ENCODE measurements around the gene TTC33. TPM values are rescaled to one million over a fixed set of nuclear protein-coding genes. Genes with fewer than 3 reads are reported as not detected.

TTC33 gene
- total and polyA plus RNA-seq, 2 of the 13 experiments (the other 11 are each of a cell fraction or from before 2014, with no cell fraction given): 4.5 to 20.0 TPM

DNA sequence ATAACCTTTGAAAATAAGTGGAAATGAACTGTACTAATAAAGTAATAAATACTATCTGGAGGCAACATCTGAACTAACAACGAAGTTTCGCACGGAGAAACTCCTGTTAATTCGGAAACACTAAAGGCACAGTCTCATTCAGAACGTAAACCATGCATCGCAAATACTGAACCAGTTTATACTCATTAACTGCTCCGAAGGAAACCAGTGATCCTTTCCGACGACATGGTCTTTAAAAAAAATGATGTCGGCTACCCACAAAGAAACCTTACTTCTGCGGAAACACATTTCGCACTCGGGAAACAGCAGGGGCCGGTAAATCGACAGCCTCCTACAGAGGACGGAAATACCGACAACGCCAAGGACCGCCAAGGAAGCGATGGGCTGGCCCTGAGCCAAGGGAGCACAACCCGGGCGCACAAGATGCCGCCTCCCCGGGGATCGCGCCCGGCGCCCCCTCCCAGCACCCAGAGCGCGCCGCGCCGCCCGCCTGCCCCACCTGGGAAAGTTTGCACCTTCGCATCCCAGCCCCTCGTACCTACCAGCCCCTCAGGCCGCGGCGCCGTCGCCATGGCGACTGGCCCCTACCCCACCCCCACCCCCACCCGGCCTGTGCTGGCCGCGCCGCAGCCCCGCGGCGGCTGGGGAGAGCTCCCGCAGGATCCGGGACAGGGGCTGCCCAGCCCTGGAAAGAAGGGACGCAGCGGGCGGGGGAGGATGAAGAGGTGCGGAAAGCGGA lies 41.7 kb upstream of the TTC33 start (continued):
- TF ChIP-seq, protein P1, sequence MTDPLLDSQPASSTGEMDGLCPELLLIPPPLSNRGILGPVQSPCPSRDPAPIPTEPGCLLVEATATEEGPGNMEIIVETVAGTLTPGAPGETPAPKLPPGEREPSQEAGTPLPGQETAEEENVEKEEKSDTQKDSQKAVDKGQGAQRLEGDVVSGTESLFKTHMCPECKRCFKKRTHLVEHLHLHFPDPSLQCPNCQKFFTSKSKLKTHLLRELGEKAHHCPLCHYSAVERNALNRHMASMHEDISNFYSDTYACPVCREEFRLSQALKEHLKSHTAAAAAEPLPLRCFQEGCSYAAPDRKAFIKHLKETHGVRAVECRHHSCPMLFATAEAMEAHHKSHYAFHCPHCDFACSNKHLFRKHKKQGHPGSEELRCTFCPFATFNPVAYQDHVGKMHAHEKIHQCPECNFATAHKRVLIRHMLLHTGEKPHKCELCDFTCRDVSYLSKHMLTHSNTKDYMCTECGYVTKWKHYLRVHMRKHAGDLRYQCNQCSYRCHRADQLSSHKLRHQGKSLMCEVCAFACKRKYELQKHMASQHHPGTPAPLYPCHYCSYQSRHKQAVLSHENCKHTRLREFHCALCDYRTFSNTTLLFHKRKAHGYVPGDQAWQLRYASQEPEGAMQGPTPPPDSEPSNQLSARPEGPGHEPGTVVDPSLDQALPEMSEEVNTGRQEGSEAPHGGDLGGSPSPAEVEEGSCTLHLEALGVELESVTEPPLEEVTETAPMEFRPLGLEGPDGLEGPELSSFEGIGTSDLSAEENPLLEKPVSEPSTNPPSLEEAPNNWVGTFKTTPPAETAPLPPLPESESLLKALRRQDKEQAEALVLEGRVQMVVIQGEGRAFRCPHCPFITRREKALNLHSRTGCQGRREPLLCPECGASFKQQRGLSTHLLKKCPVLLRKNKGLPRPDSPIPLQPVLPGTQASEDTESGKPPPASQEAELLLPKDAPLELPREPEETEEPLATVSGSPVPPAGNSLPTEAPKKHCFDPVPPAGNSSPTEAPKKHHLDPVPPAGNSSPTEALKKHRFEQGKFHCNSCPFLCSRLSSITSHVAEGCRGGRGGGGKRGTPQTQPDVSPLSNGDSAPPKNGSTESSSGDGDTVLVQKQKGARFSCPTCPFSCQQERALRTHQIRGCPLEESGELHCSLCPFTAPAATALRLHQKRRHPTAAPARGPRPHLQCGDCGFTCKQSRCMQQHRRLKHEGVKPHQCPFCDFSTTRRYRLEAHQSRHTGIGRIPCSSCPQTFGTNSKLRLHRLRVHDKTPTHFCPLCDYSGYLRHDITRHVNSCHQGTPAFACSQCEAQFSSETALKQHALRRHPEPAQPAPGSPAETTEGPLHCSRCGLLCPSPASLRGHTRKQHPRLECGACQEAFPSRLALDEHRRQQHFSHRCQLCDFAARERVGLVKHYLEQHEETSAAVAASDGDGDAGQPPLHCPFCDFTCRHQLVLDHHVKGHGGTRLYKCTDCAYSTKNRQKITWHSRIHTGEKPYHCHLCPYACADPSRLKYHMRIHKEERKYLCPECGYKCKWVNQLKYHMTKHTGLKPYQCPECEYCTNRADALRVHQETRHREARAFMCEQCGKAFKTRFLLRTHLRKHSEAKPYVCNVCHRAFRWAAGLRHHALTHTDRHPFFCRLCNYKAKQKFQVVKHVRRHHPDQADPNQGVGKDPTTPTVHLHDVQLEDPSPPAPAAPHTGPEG (CRISPR knock-in tag; IDR thresholded peaks at IDR 0.05): no peak
- TF ChIP-seq UBTF (CRISPR knock-in tag; IDR thresholded peaks at IDR 0.05): peak; percentile 69
- TF ChIP-seq, protein P2, sequence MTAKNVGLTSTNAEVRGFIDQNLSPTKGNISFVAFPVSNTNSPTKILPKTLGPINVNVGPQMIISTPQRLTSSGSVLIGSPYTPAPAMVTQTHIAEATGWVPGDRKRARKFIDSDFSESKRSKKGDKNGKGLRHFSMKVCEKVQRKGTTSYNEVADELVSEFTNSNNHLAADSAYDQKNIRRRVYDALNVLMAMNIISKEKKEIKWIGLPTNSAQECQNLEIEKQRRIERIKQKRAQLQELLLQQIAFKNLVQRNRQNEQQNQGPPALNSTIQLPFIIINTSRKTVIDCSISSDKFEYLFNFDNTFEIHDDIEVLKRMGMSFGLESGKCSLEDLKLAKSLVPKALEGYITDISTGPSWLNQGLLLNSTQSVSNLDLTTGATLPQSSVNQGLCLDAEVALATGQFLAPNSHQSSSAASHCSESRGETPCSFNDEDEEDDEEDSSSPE (CRISPR knock-in tag; IDR thresholded peaks at IDR 0.05): 0 out of 2 replicates have a peak, but pooled peaks have one; percentile 19
- TF ChIP-seq SAP130 (CRISPR knock-in tag; IDR thresholded peaks at IDR 0.05; ENCODE audit: low read depth): peak; percentile 61; the same call in 1 of the 2 replicates
- 0 out of 2 replicates have a peak, but pooled peaks have one; percentile 16 for TF ChIP-seq ZBTB7B (CRISPR knock-in tag; IDR thresholded peaks at IDR 0.05)
- 0 out of 2 replicates have a peak, but pooled peaks have one; percentile 11 for TF ChIP-seq MXD3 (CRISPR knock-in tag; IDR thresholded peaks at IDR 0.05)
- peak; percentile 49 for TF ChIP-seq MYPOP (CRISPR knock-in tag; IDR thresholded peaks at IDR 0.05)
- peak; percentile 57; the same call in 1 of the 2 replicates for TF ChIP-seq MAZ (IDR thresholded peaks at IDR 0.05; ENCODE audit: borderline replicate concordance, low read depth, low read length)
- TF ChIP-seq MAZ (CRISPR knock-in tag; IDR thresholded peaks at IDR 0.05; ENCODE audit: low read depth): no peak
- 0 out of 2 replicates have a peak, but pooled peaks have one; percentile 22 for TF ChIP-seq ZNF264 (CRISPR knock-in tag; IDR thresholded peaks at IDR 0.05)
- TF ChIP-seq YEATS4 (CRISPR knock-in tag; IDR thresholded peaks at IDR 0.05; ENCODE audit: borderline replicate concordance): no peak
- TF ChIP-seq SALL1 (CRISPR knock-in tag; IDR thresholded peaks at IDR 0.05): peak; percentile 51; the same call in 1 of the 2 replicates
- no peak for TF ChIP-seq NR2F2 (IDR thresholded peaks at IDR 0.05; ENCODE audit: borderline replicate concordance, low read depth)
- TF ChIP-seq ZFX (CRISPR knock-in tag; IDR thresholded peaks at IDR 0.05; ENCODE audit: low read depth): peak; percentile 37
- 0 out of 2 replicates have a peak, but pooled peaks have one; percentile 52 for TF ChIP-seq GABPB1 (CRISPR knock-in tag; IDR thresholded peaks at IDR 0.05)
- TF ChIP-seq ZNF34 (CRISPR knock-in tag; IDR thresholded peaks at IDR 0.05; ENCODE audit: borderline replicate concordance): peak; percentile 16; the same call in 1 of the 2 replicates
- TF ChIP-seq SOX5 (CRISPR knock-in tag; IDR thresholded peaks at IDR 0.05; ENCODE audit: borderline replicate concordance): 0 out of 2 replicates have a peak, but pooled peaks have one; percentile 1
- TF ChIP-seq KLF15 (CRISPR knock-in tag; IDR thresholded peaks at IDR 0.05; ENCODE audit: borderline replicate concordance): no peak
